ENCODE data around the gene TUBG2. TPM values are rescaled to one million over a fixed set of nuclear protein-coding genes. Genes with fewer than 3 reads are reported as not detected.

The TUBG2 gene
- total RNA-seq, 2 experiments from 2014 or later = 10.4 to 23.4 TPM

- H3K4me1 ChIP-seq (ENCODE audit: insufficient read depth, low read length, poor library complexity, severe bottlenecking) = peaks cover 14% of the 10 kb centered on the region
- H3K27ac ChIP-seq (ENCODE audit: low read depth, low read length, poor library complexity, severe bottlenecking) = no peak overlapping the region
- POLR2A ChIA-PET = no interaction called here
- TF ChIP-seq CTCF (conservative IDR thresholded peaks at IDR 0.05; ENCODE audit: low read length) (no peak), EZH2phosphoT487 (IDR thresholded peaks at IDR 0.05; ENCODE audit: borderline replicate concordance, low read depth, low read length) (no peak)
- H3K4me2 ChIP-seq (ENCODE audit: low read length) = no peak overlapping the region
- H3K9me2 ChIP-seq (ENCODE audit: insufficient read depth, low read length) = no peaks in the 10 kb centered on the region
- no TSS peak for BruUV-seq (replicated peaks)
- H4K20me1 ChIP-seq (ENCODE audit: insufficient read depth, low read length) = no peaks in the 10 kb centered on the region
- DNase-seq (ENCODE audit: low spot score) = peak; percentile 8
- H3K9me3 ChIP-seq (ENCODE audit: low read length) = no peaks in the 10 kb centered on the region
- intact Hi-C loops (cut with micrococcal nuclease; ENCODE audit: unreplicated experiment) = no loop called here
- no peak overlapping the region for H3K4me3 ChIP-seq (ENCODE audit: low read depth, low read length, poor library complexity, severe bottlenecking)
- no peaks in the 10 kb centered on the region for H3K79me2 ChIP-seq (ENCODE audit: insufficient read depth, low read depth, low read length)
- CTCF ChIA-PET (ENCODE audit: unreplicated experiment) = no interaction called here
- H2AFZ ChIP-seq (ENCODE audit: low read length) = no peak overlapping the region
- peaks cover 52% of the 10 kb centered on the region for H3K36me3 ChIP-seq (ENCODE audit: insufficient read depth, low read length)
These were observed 43.4 kb downstream of the TUBG2 start for GRCh38 chr17:42702446-42702845.

- H3K27ac ChIP-seq (ENCODE audit: low read depth, low read length, poor library complexity, severe bottlenecking) = peak overlapping the region; percentile 50
- H2AFZ ChIP-seq (ENCODE audit: low read length) = no peak overlapping the region
- no peak overlapping the region for H3K4me2 ChIP-seq (ENCODE audit: low read length)
- no peaks in the 10 kb centered on the region for H3K9me3 ChIP-seq (ENCODE audit: low read length)
- H3K79me2 ChIP-seq (ENCODE audit: insufficient read depth, low read depth, low read length) = no peaks in the 10 kb centered on the region
- no peaks in the 10 kb centered on the region for H4K20me1 ChIP-seq (ENCODE audit: insufficient read depth, low read length)
- no TSS peak for BruUV-seq (replicated peaks)
- peaks cover 14% of the 10 kb centered on the region for H3K4me1 ChIP-seq (ENCODE audit: insufficient read depth, low read length, poor library complexity, severe bottlenecking)
- no peaks in the 10 kb centered on the region for H3K9me2 ChIP-seq (ENCODE audit: insufficient read depth, low read length)
- no peak overlapping the region for H3K4me3 ChIP-seq (ENCODE audit: low read depth, low read length, poor library complexity, severe bottlenecking)
- CTCF ChIA-PET (ENCODE audit: unreplicated experiment) = no interaction called here
- POLR2A ChIA-PET = interaction anchor here (0.5 to 0.7 kb wide), 2 partner anchors 135 to 278 kb away, joined by 3 to 5 read pairs; no protein-coding TSS in a partner anchor
- DNase-seq (ENCODE audit: low spot score) = no peak
- TF ChIP-seq CTCF (conservative IDR thresholded peaks at IDR 0.05; ENCODE audit: low read length) (no peak), EZH2phosphoT487 (IDR thresholded peaks at IDR 0.05; ENCODE audit: borderline replicate concordance, low read depth, low read length) (no peak)
- intact Hi-C loops (cut with micrococcal nuclease; ENCODE audit: unreplicated experiment) = no loop called here
- peaks cover 70% of the 10 kb centered on the region for H3K36me3 ChIP-seq (ENCODE audit: insufficient read depth, low read length)
These were observed 45.4 kb downstream of the TUBG2 start for GRCh38 chr17:42704490-42704836.

GRCh38 chr17:42704837-42705494, 45.9 kb downstream of the TUBG2 start:
- intact Hi-C loops (cut with micrococcal nuclease; ENCODE audit: unreplicated experiment) = loop anchor here (1.0 kb wide), 1 partner anchor 127 kb away; no protein-coding TSS in a partner anchor
- no peaks in the 10 kb centered on the region for H3K79me2 ChIP-seq (ENCODE audit: insufficient read depth, low read depth, low read length)
- TF ChIP-seq EZH2phosphoT487 (IDR thresholded peaks at IDR 0.05; ENCODE audit: borderline replicate concordance, low read depth, low read length) = no peak
- TF ChIP-seq CTCF (conservative IDR thresholded peaks at IDR 0.05; ENCODE audit: low read length) = no peak
- H3K27ac ChIP-seq (ENCODE audit: low read depth, low read length, poor library complexity, severe bottlenecking) = peak overlapping the region; percentile 50
- H3K4me2 ChIP-seq (ENCODE audit: low read length) = peak overlapping the region; percentile 30; the same call in 1 of the 2 replicates
- ChIA-PET POLR2A (interaction anchor here (0.5 to 0.7 kb wide), 2 partner anchors 134 to 278 kb away, joined by 3 to 5 read pairs; no protein-coding TSS in a partner anchor), CTCF (ENCODE audit: unreplicated experiment) (no interaction called here)
- H3K9me2 ChIP-seq (ENCODE audit: insufficient read depth, low read length) = no peaks in the 10 kb centered on the region
- no peaks in the 10 kb centered on the region for H3K9me3 ChIP-seq (ENCODE audit: low read length)
- H2AFZ ChIP-seq (ENCODE audit: low read length) = no peak overlapping the region
- BruUV-seq (replicated peaks) = no TSS peak
- no peak overlapping the region for H3K4me3 ChIP-seq (ENCODE audit: low read depth, low read length, poor library complexity, severe bottlenecking)
- peaks cover 14% of the 10 kb centered on the region for H3K4me1 ChIP-seq (ENCODE audit: insufficient read depth, low read length, poor library complexity, severe bottlenecking)
- peak; percentile 43 for DNase-seq (ENCODE audit: low spot score)
- no peaks in the 10 kb centered on the region for H4K20me1 ChIP-seq (ENCODE audit: insufficient read depth, low read length)
- peaks cover 75% of the 10 kb centered on the region for H3K36me3 ChIP-seq (ENCODE audit: insufficient read depth, low read length)

Data from OCI-LY7 (cell line).